GM18505 (cell line): Measurements from ENCODE around the gene TBX2.

Experiments used
- ATAC-seq: cut with Tn5 transposase; IDR thresholded peaks from one replicate; pipeline ENCODE4 v1.9.1; 2021; ENCODE audit not compliant: unreplicated experiment
- POLR2A ChIP-seq: IDR thresholded peaks from 4 replicates; pipeline ENCODE4 v1.6.1; 2011; ENCODE audit warnings: borderline replicate concordance; ENCODE audit not compliant: insufficient read depth, insufficient read length; ENCODE audit errors: extremely low read depth

The TBX2 gene

DNA sequence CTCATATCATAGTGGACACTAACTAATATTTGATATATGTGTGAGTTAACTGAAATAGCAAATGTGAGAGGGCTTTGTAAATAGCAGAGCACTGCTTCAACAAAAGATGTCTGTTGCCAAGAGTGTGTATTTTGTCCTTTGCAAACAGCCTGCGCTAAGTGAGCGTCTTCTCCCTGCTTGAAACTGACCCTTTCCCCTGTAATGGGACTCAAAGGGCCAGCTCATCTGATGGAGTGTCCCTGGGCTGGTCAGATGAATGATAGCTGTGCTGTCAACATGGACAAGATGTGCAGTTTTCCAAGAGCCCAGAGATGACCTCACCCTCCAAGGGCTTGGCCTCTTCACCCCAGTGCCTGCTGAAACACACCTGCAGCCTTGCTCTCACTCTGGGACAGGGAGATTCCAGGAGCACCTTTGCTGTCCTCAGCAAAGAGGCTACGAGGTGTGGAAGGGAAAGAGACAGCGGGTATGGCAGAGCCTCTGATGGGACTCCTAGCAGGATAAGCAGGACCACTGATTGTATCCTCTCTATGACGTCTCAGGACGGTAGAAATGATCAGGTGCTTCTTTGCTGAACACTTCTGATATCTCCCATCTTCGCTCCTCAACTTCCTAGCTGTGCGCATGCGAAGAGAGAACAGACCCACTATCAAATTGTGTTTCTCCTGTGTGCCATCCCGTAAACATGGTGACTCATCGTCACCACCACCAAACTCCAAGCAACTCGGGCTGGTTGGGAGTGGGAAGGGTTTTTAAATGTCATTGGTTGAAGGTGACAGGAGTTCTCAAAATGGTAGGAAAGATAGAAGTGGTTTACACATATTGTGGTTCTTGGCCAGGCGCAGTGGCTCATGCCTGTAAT is 35.8 kb upstream of the TBX2 start:
- TF ChIP-seq POLR2A, result no peak
- ATAC-seq, result no peak

DNA sequence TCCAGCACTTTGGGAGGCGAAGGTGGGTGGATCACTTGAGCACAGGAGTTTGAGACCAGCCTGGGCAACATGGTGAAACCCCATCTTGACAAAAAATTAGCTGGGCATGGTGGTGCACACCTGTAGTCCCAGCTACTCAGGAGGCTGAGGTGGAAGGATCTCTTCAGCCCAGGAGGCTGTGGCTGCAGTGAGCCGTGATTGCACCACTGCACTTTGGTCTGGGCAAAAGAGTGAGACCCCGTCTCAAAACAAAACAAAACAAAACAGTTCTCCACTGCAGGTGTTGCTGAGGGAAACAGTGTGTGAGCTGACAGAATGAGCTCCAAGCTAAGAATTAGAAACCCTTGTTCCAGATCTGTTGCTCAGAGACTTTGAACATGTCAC is 35.2 kb upstream of the TBX2 start:
- ATAC-seq, result no peak
- TF ChIP-seq POLR2A, result no peak

DNA sequence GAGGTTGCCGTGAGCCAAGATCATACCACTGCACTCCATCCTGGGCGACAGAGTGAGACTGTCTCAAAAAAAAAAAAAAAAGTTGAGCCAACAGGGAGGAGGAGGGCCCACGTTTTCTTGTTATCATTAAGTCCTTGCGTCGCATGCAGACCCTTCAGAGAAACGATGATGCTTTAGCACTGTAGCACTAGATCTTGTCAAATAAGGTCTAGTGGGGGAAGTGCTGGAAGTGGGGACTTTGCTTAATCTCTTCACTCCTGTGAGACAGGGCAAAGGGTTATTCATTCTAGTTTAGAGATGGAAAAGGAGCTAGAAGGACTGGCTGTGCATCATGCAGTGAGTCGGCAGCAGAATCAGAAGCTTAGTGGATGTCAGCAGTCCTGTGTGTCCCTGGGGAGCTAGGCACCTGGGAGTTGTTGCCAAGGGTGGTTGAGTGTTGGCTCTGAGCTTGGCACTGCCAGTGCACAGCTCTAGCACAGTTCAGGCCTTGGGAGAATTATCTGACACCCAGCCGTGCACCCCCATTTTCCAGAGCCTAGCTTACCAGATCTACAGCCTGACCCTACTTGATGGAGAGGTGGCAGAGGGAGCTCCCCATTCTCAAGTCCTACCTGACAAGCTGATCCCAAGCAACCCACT is 33.4 kb upstream of the TBX2 start:
- TF ChIP-seq POLR2A, result no peak
- ATAC-seq, result no peak

DNA sequence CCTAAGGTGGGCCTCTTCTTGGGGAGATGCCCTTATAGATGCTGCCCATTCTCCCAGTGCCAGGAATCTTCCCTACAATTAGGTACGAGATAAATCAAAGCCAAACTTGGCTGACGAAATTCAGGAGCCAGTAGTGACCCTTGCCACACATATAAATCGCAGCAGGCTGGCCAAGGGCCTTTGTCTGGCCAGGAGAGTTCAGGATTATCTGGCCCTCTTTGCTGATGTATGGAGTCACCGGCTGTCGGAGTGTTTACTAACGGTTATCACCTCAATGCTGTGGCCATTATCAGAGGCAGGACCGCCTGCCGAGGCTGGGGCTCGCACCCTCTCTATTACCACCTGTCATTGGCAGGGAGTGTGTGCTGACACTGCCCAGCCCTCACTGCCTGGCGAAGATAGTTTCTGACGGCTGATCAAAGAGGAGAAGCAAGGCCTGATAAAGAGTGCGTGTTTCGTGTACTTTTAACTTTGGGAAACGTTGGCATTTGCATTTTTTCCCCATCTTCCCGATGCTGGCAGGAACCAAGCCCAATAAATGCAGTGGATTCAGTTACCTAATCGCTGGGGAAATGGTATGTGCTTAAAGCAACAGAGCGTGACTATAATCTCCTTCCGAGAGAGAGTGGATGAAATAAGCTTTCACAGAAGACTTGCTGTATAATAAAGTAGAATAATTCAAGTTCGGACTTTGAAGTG is 32.8 kb upstream of the TBX2 start:
- no peak for ATAC-seq
- TF ChIP-seq POLR2A, result no peak

DNA sequence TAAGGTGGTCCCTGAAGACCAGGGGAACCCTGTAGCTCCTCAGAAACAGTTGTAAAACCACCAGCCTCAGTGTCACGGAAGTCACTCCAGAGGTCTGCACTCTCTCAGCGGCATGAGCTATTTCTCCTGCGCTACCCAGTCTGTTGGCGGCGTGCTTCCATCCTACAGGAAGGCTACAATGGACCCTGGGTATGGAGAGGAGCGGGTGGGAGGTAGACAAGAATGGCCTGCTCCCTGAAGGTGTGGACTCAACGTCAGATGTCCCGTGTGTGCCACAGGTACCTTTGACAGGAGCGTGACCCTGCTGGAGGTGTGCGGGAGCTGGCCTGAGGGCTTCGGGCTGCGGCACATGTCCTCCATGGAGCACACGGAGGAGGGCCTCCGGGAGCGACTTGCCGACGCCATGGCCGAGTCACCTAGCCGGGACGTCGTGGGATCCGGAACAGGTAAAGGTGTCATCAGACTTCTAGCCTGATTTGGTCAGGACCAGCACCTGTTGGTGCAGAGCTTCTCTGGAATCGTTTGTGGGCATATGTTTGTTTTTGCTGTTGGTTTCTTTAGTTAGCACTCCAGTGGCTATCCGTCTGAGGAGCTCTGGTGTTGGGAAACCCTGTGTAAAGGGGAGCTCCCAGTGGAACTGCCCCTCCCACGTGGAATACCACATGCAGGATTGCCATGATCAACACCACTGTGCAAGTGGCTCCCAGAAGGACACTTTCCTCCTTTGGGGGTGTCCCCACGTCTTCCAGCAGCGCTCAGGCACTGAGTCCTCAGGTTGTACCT is 31.4 kb upstream of the TBX2 start:
- TF ChIP-seq POLR2A, result no peak
- no peak for ATAC-seq

DNA sequence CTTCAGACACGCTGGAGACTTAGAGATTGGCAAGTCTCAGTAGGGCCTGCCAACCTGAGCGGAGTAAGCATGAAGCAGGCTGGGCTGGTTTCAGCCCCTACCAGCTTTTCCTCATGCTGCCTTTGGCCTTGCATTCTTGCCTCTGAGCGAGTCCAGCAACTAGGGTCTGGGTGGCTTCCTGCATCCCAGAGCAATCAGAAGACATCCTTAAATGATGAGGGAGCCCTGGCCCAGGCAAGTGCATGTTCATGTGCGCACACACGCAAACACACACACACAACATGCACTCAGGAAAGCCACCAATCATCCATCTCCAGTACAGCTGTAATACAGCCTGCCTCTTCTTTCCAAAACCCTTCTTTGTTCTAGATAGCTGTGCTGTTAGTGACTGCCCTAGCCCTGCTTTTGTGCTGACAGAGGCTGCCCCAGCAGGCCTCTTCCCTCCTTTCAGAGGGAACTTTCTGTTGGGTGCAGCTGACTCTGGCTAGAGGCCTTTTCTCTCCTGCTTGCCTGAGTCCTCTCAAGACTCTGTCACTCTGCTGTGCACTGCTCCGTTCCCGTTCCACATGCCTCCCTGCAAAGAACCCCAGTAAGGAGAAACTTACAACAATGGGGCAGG is 30.7 kb upstream of the TBX2 start:
- no peak for ATAC-seq
- no peak for TF ChIP-seq POLR2A

DNA sequence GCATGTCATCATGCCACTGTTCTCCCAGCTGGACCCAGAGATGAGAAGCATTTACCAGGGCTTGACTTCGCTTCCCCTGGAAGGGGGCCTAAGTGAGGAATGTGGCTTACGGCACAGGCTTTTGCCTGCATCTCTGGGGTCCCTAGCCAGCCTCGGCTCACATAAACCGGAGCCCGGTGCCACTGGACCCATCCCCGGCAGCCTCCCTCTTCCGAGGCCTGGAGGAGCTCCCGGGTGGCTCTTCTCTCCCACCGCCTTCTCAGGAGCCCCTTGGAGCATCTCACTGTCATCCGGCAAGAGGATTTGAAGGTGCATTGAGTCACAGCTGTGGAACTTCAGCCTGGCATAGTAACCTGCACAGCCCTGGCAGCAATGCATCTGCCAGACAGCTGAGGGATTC is 29.9 kb upstream of the TBX2 start:
- no peak for TF ChIP-seq POLR2A
- ATAC-seq, result no peak

DNA sequence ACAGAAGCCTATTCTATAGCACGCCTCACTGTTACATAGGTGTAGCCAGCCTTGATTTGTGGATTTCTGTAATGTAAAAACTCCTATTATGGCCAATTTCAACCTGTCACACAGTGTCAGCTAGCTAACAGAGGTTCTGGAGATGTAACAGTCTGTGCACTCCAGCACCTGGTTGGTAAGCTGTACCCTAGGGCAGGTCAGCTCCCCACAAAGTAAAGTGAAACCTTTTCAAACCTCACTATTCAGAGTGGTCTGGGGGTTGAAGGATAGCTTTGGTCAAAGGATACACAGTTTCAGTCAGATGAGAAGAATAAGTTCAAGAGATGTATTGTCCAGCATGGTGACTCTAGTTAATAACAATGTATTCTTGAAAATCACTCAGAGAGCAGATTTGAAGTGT is 28.5 kb upstream of the TBX2 start:
- no peak for ATAC-seq
- no peak for TF ChIP-seq POLR2A

DNA sequence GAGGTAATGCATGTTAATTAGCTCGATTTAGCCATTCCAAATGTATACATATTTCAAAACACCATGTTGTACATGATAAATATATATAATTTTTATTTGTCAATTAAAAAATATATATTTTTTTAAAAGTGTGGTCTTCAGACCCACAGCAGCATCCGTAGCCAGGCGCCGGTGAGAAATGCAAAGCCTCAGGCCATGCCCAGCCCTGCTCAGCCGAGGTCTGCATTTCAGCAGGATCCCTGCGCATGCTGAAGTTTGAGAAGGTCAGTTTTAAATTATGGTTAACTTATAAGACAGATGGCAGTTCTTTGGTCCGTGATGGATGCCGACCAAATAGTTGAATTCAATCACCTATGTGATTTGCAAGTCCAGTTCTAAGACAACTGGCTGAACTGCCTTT is 28.0 kb upstream of the TBX2 start:
- no peak for ATAC-seq

DNA sequence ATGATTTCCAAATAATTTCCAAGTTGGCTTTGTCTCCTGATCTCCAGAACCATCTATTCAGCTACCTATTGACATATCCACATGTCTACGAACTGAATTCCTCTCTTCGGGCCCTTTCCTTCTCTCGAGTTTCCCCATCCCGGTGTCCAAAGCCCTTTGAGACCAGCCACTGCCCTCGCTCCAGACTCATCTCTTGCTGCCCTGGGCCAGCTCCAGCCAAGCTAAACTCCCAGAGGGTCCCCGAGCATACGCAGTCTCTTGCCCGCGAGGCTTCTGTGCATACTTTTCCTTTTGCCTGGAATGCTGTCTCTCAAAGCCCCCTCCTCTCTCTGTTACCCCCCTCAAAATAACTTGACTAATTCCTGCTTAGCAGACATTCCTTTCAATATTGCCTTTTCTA is 27.2 kb upstream of the TBX2 start:
- ATAC-seq, result no peak
- TF ChIP-seq POLR2A, result no peak

More for the DNA sequence above, 28.0 kb upstream of the TBX2 start:
- no peak for TF ChIP-seq POLR2A

DNA sequence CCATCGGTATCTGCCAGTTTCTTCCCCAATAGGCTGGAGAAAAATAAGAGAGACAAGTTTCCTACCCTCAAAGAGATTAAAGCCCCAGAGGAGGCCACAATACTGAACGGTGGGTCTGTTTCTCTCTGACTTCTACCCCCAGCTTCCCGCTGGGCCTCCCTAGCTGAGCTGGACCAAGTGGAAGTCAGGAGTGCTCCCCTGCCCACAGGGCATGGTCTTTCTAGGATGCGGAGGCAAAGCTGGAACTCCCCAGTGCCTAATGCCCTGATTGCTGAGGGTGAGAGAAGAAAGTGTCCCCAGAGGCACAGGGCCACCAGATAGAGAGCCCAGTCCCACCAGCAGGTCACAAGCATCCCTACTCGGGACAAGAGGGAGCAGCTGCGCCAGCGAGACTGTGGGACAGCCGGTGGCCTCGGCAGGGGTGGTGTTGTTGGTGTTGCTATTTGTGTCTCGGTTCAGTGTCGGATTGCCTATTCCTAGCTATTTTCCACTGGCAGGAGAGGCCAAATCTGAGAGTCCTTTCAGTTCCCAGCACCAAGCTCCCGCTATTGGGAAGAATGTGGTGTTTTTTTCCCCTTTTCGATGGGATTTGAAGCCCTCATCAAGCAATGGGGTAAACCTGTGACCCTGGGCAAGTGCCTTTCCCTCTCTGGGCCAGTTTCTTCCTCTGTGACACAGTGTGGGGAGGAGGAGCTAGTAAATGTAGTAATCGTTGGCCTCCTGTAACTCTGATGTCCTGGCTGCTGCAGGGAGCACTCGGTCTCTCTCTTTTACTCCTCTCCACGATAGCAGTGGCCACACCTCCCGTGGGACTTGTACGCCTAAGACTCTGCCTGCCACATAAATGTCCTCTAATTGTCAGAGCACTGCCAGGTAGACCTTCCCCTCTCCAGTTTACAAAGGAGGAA is 22.5 kb upstream of the TBX2 start:
- TF ChIP-seq POLR2A, result no peak

More for the DNA sequence above, 22.5 kb upstream of the TBX2 start:
- no peak for ATAC-seq
